Measurements from ENCODE around the gene NDUFAF5. TPM values are rescaled to one million over a fixed set of nuclear protein-coding genes. Genes with fewer than 3 reads are reported as not detected.

NDUFAF5 gene
- total and polyA plus RNA-seq, 2 donors (not counting 3 experiments of a cell fraction or from before 2014, with no cell fraction given): 9.8 to 26.4 TPM

DNA sequence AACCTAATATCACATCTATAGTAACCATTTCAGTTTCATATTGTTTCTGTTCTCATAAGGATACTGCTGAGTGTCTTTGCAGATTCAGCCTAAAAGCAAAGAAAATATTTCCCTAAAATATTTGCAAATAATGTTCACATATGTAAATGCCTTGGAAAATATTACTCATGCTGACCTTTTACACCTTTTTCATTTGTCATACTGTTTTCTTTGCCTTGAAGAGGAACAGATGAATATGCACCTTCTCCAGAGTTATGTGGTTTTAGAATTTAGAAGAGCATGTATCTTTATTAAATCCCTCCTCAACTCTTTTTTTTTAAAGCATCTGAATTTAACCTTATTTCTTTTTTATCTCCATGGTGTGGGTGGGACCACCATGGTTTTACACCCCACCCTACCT, 32.5 kb downstream of the NDUFAF5 start:
- H3K4me3 ChIP-seq (replicated peaks in 1 of 3; ENCODE audit: insufficient read depth in 1 of 3, low read depth in 1 of 3, low read length in 3 of 3): no peak overlapping the region
- no peak overlapping the region for H3K4me2 ChIP-seq (ENCODE audit: insufficient read depth, low read length)
- H3K27me3 ChIP-seq (ENCODE audit: control insufficient read depth in 2 of 2, insufficient read depth in 2 of 2, low read length in 2 of 2): no peaks in the 10 kb centered on the region
- H3K4me1 ChIP-seq (ENCODE audit: control insufficient read depth, extremely low read depth, insufficient read depth, low read length): peaks cover 8% of the 10 kb centered on the region
- CTCF ChIA-PET: interaction anchor here (1.0 to 6.1 kb wide), 3 partner anchors 9 to 236 kb away, joined by 4 to 65 read pairs (median 7); no protein-coding TSS in a partner anchor
- H3K36me3 ChIP-seq (ENCODE audit: control insufficient read depth in 2 of 2, extremely low read depth in 1 of 2, insufficient read depth in 2 of 2, low read length in 2 of 2): peaks cover 9 to 13% of the 10 kb centered on the region in 2 experiments
- DNase-seq (ENCODE audit: low read depth, low spot score): peak; percentile 40
- no peaks in the 10 kb centered on the region for H4K20me1 ChIP-seq (replicated peaks; ENCODE audit: control insufficient read depth, extremely low read depth, insufficient read depth, low read length)
- POLR2A ChIA-PET: no interaction called here
- no peaks in the 10 kb centered on the region for H3K9me3 ChIP-seq (replicated peaks; ENCODE audit: control insufficient read depth, insufficient read depth, low read length)
- no peak overlapping the region for H2AFZ ChIP-seq (ENCODE audit: low read depth, low read length)
- FAIRE-seq: peak; percentile 12
- intact Hi-C loops (cut with micrococcal nuclease) (no loop called here), dilution Hi-C loops (cut with MboI; ENCODE audit: extremely low pct_ligation_motif_present, low sequenced_read_pairs) (no loop called here)
- H3K27ac ChIP-seq (ENCODE audit: insufficient read depth, low read depth, low read length): no peak overlapping the region
- TF ChIP-seq, protein P1, sequence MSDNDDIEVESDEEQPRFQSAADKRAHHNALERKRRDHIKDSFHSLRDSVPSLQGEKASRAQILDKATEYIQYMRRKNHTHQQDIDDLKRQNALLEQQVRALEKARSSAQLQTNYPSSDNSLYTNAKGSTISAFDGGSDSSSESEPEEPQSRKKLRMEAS (IDR thresholded peaks at IDR 0.05; ENCODE audit: insufficient read depth, insufficient read length): no peak
- TF ChIP-seq POLR2A (IDR thresholded peaks at IDR 0.05; ENCODE audit: low read depth, low read length): no peak
- TF ChIP-seq FOS (IDR thresholded peaks at IDR 0.05; ENCODE audit: borderline replicate concordance, insufficient read depth, low read length): peak; percentile 54
- peak; percentile 28 for TF ChIP-seq JUN (IDR thresholded peaks at IDR 0.05; ENCODE audit: borderline replicate concordance, insufficient read depth, insufficient read length, low read depth)
- no peak for TF ChIP-seq POLR2AphosphoS5 (IDR thresholded peaks at IDR 0.05; ENCODE audit: insufficient read depth, low read depth, low read length)
- no peaks in the 10 kb centered on the region for H3K9me1 ChIP-seq (replicated peaks; ENCODE audit: control insufficient read depth, extremely low read depth, insufficient read depth, low read length)
- H3K79me2 ChIP-seq (ENCODE audit: control insufficient read depth, insufficient read depth, low read length): no peaks in the 10 kb centered on the region
- BruUV-seq (replicated peaks): no TSS peak
- H3K9ac ChIP-seq (replicated peaks; ENCODE audit: extremely low read depth, insufficient read depth, low read length): no peak overlapping the region

DNA sequence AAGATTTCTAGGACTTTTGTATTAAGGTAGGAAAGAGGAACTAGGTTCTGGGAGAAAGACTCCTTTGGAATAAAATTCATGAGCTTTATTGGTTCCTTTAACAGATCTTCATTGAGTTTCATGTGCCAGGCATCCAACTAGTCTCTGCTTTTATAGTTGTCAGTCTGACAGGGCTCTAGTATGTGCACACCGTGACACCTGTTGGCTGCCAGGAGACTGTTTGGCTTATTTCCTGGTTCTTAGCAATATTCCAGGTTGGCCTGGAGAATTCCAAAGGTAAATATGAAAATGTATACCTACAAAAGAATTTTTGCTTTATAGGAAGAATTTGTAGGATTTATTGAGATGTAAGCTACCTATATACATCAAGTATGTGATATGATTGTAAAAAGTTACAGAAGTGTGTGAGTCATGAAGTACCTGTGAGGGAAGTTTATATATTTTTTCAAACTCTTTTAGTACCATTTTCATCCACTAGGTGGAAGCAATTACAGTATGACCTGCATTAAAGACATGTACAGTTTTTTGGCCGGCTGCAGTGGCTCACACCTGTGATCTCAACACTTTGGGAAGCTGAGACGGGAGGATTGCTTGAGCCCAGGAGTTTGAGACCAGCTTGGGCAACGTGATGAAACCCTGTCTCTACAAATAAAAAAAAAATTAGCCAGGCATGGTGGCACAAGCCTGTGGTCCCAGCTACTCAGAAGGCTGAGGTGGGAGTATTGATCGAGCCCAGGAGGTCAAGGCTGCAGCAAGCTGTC, 35.2 kb downstream of the NDUFAF5 start:
- FAIRE-seq (peak; percentile 83), DNase-seq (ENCODE audit: low read depth, low spot score) (peak; percentile 60)
- peaks cover 8% of the 10 kb centered on the region for H3K4me1 ChIP-seq (ENCODE audit: control insufficient read depth, extremely low read depth, insufficient read depth, low read length)
- CTCF ChIA-PET: interaction anchor here (1.0 to 6.1 kb wide), 14 partner anchors 9 to 242 kb away, joined by 3 to 65 read pairs (median 4); no protein-coding TSS in a partner anchor
- no peaks in the 10 kb centered on the region for H4K20me1 ChIP-seq (replicated peaks; ENCODE audit: control insufficient read depth, extremely low read depth, insufficient read depth, low read length)
- dilution Hi-C loops (cut with MboI; ENCODE audit: extremely low pct_ligation_motif_present, low sequenced_read_pairs): no loop called here
- no TSS peak for BruUV-seq (replicated peaks)
- H3K9ac ChIP-seq (replicated peaks; ENCODE audit: extremely low read depth, insufficient read depth, low read length): no peak overlapping the region
- H3K79me2 ChIP-seq (ENCODE audit: control insufficient read depth, insufficient read depth, low read length): no peaks in the 10 kb centered on the region
- H3K36me3 ChIP-seq (ENCODE audit: control insufficient read depth in 2 of 2, extremely low read depth in 1 of 2, insufficient read depth in 2 of 2, low read length in 2 of 2): peaks cover 6 to 10% of the 10 kb centered on the region in 2 experiments
- peaks cover 0 to 4% of the 10 kb centered on the region in 2 experiments for H3K27me3 ChIP-seq (ENCODE audit: control insufficient read depth in 2 of 2, insufficient read depth in 2 of 2, low read length in 2 of 2)
- POLR2A ChIA-PET: no interaction called here
- H3K27ac ChIP-seq (ENCODE audit: insufficient read depth, low read depth, low read length): no peak overlapping the region
- H3K4me3 ChIP-seq (replicated peaks in 1 of 3; ENCODE audit: insufficient read depth in 1 of 3, low read depth in 1 of 3, low read length in 3 of 3): no peak overlapping the region
- TF ChIP-seq, protein P2, sequence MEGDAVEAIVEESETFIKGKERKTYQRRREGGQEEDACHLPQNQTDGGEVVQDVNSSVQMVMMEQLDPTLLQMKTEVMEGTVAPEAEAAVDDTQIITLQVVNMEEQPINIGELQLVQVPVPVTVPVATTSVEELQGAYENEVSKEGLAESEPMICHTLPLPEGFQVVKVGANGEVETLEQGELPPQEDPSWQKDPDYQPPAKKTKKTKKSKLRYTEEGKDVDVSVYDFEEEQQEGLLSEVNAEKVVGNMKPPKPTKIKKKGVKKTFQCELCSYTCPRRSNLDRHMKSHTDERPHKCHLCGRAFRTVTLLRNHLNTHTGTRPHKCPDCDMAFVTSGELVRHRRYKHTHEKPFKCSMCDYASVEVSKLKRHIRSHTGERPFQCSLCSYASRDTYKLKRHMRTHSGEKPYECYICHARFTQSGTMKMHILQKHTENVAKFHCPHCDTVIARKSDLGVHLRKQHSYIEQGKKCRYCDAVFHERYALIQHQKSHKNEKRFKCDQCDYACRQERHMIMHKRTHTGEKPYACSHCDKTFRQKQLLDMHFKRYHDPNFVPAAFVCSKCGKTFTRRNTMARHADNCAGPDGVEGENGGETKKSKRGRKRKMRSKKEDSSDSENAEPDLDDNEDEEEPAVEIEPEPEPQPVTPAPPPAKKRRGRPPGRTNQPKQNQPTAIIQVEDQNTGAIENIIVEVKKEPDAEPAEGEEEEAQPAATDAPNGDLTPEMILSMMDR (IDR thresholded peaks at IDR 0.05; ENCODE audit: extremely low read depth in 1 of 2, insufficient read depth in 1 of 2, low read depth in 1 of 2, low read length in 2 of 2): peak; percentile 21 to 33
- no peak for TF ChIP-seq POLR2A (IDR thresholded peaks at IDR 0.05; ENCODE audit: low read depth, low read length)
- TF ChIP-seq, protein P1 (IDR thresholded peaks at IDR 0.05; ENCODE audit: insufficient read depth, insufficient read length): no peak
- H2AFZ ChIP-seq (ENCODE audit: low read depth, low read length): no peak overlapping the region
- H3K9me1 ChIP-seq (replicated peaks; ENCODE audit: control insufficient read depth, extremely low read depth, insufficient read depth, low read length): no peaks in the 10 kb centered on the region
- H3K4me2 ChIP-seq (ENCODE audit: insufficient read depth, low read length): no peak overlapping the region
- intact Hi-C loops (cut with micrococcal nuclease): loop anchor here (1.0 kb wide), 1 partner anchor 235 kb away; no protein-coding TSS in a partner anchor
- H3K9me3 ChIP-seq (replicated peaks; ENCODE audit: control insufficient read depth, insufficient read depth, low read length): no peaks in the 10 kb centered on the region
